ENCODE data around the gene CLPSL1.

The CLPSL1 gene

GRCh38 chr6:35778437-35778836 is 2.4 kb upstream of the CLPSL1 start:
- Mint-ChIP-seq H3K4me3 (no peak overlapping the region), H3K27me3 (peaks cover 28% of the 10 kb centered on the region), H3K9me3 (no peaks in the 10 kb centered on the region), H3K36me3 (ENCODE audit: low read depth) (no peaks in the 10 kb centered on the region), H3K27ac (no peak overlapping the region), H3K4me1 (ENCODE audit: low read depth) (peaks cover 7% of the 10 kb centered on the region)

GRCh38 chr6:35781290-35781689 is 471 bp downstream of the CLPSL1 start:
- no peaks in the 10 kb centered on the region for H3K36me3 Mint-ChIP-seq (ENCODE audit: low read depth)
- no peaks in the 10 kb centered on the region for H3K9me3 Mint-ChIP-seq
- no peak overlapping the region for H3K27ac Mint-ChIP-seq
- no peak overlapping the region for H3K4me3 Mint-ChIP-seq
- H3K27me3 Mint-ChIP-seq = peaks cover 31% of the 10 kb centered on the region
- H3K4me1 Mint-ChIP-seq (ENCODE audit: low read depth) = peaks cover 3% of the 10 kb centered on the region

- Mint-ChIP-seq H3K36me3 (ENCODE audit: low read depth) (no peaks in the 10 kb centered on the region), H3K4me1 (ENCODE audit: low read depth) (no peaks in the 10 kb centered on the region), H3K4me3 (no peak overlapping the region), H3K27ac (no peak overlapping the region), H3K27me3 (peaks cover 37% of the 10 kb centered on the region), H3K9me3 (no peaks in the 10 kb centered on the region)
Observed at GRCh38 chr6:35782424-35782823, 1.6 kb downstream of the CLPSL1 start.

- H3K4me3 Mint-ChIP-seq = no peak overlapping the region
- H3K27me3 Mint-ChIP-seq = peaks cover 43% of the 10 kb centered on the region
- no peaks in the 10 kb centered on the region for H3K36me3 Mint-ChIP-seq (ENCODE audit: low read depth)
- no peaks in the 10 kb centered on the region for H3K4me1 Mint-ChIP-seq (ENCODE audit: low read depth)
- H3K9me3 Mint-ChIP-seq = no peaks in the 10 kb centered on the region
- H3K27ac Mint-ChIP-seq = no peak overlapping the region
Observed at GRCh38 chr6:35784200-35784599, 3.4 kb downstream of the CLPSL1 start.

- H3K27me3 Mint-ChIP-seq = peaks cover 49% of the 10 kb centered on the region
- H3K9me3 Mint-ChIP-seq = no peaks in the 10 kb centered on the region
- no peak overlapping the region for H3K4me3 Mint-ChIP-seq
- no peaks in the 10 kb centered on the region for H3K36me3 Mint-ChIP-seq (ENCODE audit: low read depth)
- H3K4me1 Mint-ChIP-seq (ENCODE audit: low read depth) = no peaks in the 10 kb centered on the region
- H3K27ac Mint-ChIP-seq = no peak overlapping the region
Observed at GRCh38 chr6:35786272-35786671, 5.5 kb downstream of the CLPSL1 start.

- H3K4me1 Mint-ChIP-seq (ENCODE audit: low read depth) = no peaks in the 10 kb centered on the region
- no peaks in the 10 kb centered on the region for H3K36me3 Mint-ChIP-seq (ENCODE audit: low read depth)
- peaks cover 46% of the 10 kb centered on the region for H3K27me3 Mint-ChIP-seq
- H3K27ac Mint-ChIP-seq = no peak overlapping the region
- no peaks in the 10 kb centered on the region for H3K9me3 Mint-ChIP-seq
- H3K4me3 Mint-ChIP-seq = no peak overlapping the region
Observed at GRCh38 chr6:35786810-35787209, 6.0 kb downstream of the CLPSL1 start.

- Mint-ChIP-seq H3K36me3 (ENCODE audit: low read depth) (no peaks in the 10 kb centered on the region), H3K4me3 (no peak overlapping the region), H3K27me3 (peaks cover 46% of the 10 kb centered on the region), H3K4me1 (ENCODE audit: low read depth) (no peaks in the 10 kb centered on the region), H3K27ac (no peak overlapping the region), H3K9me3 (no peaks in the 10 kb centered on the region)
Observed at GRCh38 chr6:35787266-35788218, 6.7 kb downstream of the CLPSL1 start.

- peaks cover 46% of the 10 kb centered on the region for H3K27me3 Mint-ChIP-seq
- H3K4me1 Mint-ChIP-seq (ENCODE audit: low read depth) = no peaks in the 10 kb centered on the region
Observed at GRCh38 chr6:35788423-35788982, 7.7 kb downstream of the CLPSL1 start.

GRCh38 chr6:35790683-35791082 is 9.9 kb downstream of the CLPSL1 start:
- Mint-ChIP-seq H3K4me3 (no peak overlapping the region), H3K36me3 (ENCODE audit: low read depth) (no peaks in the 10 kb centered on the region), H3K9me3 (no peaks in the 10 kb centered on the region), H3K27ac (no peak overlapping the region), H3K27me3 (peaks cover 36% of the 10 kb centered on the region), H3K4me1 (ENCODE audit: low read depth) (no peaks in the 10 kb centered on the region)

More at GRCh38 chr6:35788423-35788982, 7.7 kb downstream of the CLPSL1 start:
- Mint-ChIP-seq H3K36me3 (ENCODE audit: low read depth) (no peaks in the 10 kb centered on the region), H3K27ac (no peak overlapping the region), H3K4me3 (no peak overlapping the region), H3K9me3 (no peaks in the 10 kb centered on the region)

GRCh38 chr6:35794536-35795452 is 14.0 kb downstream of the CLPSL1 start:
- Mint-ChIP-seq H3K4me3 (no peak overlapping the region), H3K4me1 (ENCODE audit: low read depth) (no peaks in the 10 kb centered on the region), H3K27me3 (peaks cover 6% of the 10 kb centered on the region), H3K27ac (no peak overlapping the region), H3K9me3 (no peaks in the 10 kb centered on the region), H3K36me3 (ENCODE audit: low read depth) (no peaks in the 10 kb centered on the region)

- Mint-ChIP-seq H3K36me3 (ENCODE audit: low read depth) (no peaks in the 10 kb centered on the region), H3K4me1 (ENCODE audit: low read depth) (no peaks in the 10 kb centered on the region), H3K4me3 (no peak overlapping the region), H3K9me3 (no peaks in the 10 kb centered on the region), H3K27ac (no peak overlapping the region), H3K27me3 (peaks cover 1% of the 10 kb centered on the region)
Observed at GRCh38 chr6:35795453-35796071, 14.7 kb downstream of the CLPSL1 start.

GRCh38 chr6:35796236-35796635 is 15.4 kb downstream of the CLPSL1 start:
- H3K27ac Mint-ChIP-seq = no peak overlapping the region
- no peaks in the 10 kb centered on the region for H3K36me3 Mint-ChIP-seq (ENCODE audit: low read depth)
- H3K27me3 Mint-ChIP-seq = no peaks in the 10 kb centered on the region
- H3K9me3 Mint-ChIP-seq = no peaks in the 10 kb centered on the region
- no peaks in the 10 kb centered on the region for H3K4me1 Mint-ChIP-seq (ENCODE audit: low read depth)
- no peak overlapping the region for H3K4me3 Mint-ChIP-seq

- Mint-ChIP-seq H3K27me3 (no peaks in the 10 kb centered on the region), H3K9me3 (no peaks in the 10 kb centered on the region), H3K4me3 (no peak overlapping the region), H3K27ac (no peak overlapping the region), H3K36me3 (ENCODE audit: low read depth) (no peaks in the 10 kb centered on the region), H3K4me1 (ENCODE audit: low read depth) (no peaks in the 10 kb centered on the region)
Observed at GRCh38 chr6:35797837-35798526, 17.2 kb downstream of the CLPSL1 start.

- Mint-ChIP-seq H3K4me1 (ENCODE audit: low read depth) (no peaks in the 10 kb centered on the region), H3K27me3 (no peaks in the 10 kb centered on the region), H3K36me3 (ENCODE audit: low read depth) (no peaks in the 10 kb centered on the region), H3K9me3 (no peaks in the 10 kb centered on the region), H3K4me3 (no peak overlapping the region), H3K27ac (no peak overlapping the region)
Observed at GRCh38 chr6:35798706-35799105, 17.9 kb downstream of the CLPSL1 start.

All from stimulated activated naive CD8-positive, alpha-beta T cell treated with anti-CD3 and anti-CD28 coated beads, Interleukin-15, Interleukin-2, amounts not matched to agents 100 ng/mL and 50 ng/mL, for 24 hours (primary cell).